GM23248 (cell line): ENCODE measurements around the gene CAMTA1. TPM values are rescaled to one million over a fixed set of nuclear protein-coding genes. Genes with fewer than 3 reads are reported as not detected.

Experiments
- DNase-seq: peaks from one replicate; pipeline ENCODE4 v3.0.0-alpha.2; 2015
- H2AFZ ChIP-seq: fragments of 200-600 bp; sonication (generic); 2 replicates; pipeline ENCODE4 v1.6.1; 2016; ENCODE audit warnings: antibody characterized with exemption
- H3F3A ChIP-seq: fragments of 200-600 bp; sonication (generic); 2 replicates; pipeline ENCODE4 v1.6.1; 2016; ENCODE audit warnings: mild to moderate bottlenecking, antibody characterized with exemption, mixed run types; ENCODE audit not compliant: insufficient read depth
- H3K27ac ChIP-seq: fragments of 200-600 bp; sonication (generic); 2 replicates; pipeline ENCODE4 v1.5.1; 2016; ENCODE audit warnings: mild to moderate bottlenecking
- H3K27me3 ChIP-seq: fragments of 200-600 bp; sonication (generic); replicated peaks from 2 replicates; pipeline ENCODE4 v1.6.1; 2016; ENCODE audit warnings: mild to moderate bottlenecking; ENCODE audit not compliant: insufficient read depth
- H3K36me3 ChIP-seq: fragments of 200-600 bp; sonication (generic); 2 replicates; pipeline ENCODE4 v1.6.1; 2016; ENCODE audit warnings: low read depth, mild to moderate bottlenecking
- H3K4me1 ChIP-seq: fragments of 200-600 bp; sonication (generic); 2 replicates; pipeline ENCODE4 v1.6.1; 2016; ENCODE audit warnings: mild to moderate bottlenecking; ENCODE audit not compliant: insufficient read depth
- H3K4me2 ChIP-seq: fragments of 200-600 bp; sonication (generic); one replicate; pipeline ENCODE4 v1.6.1; 2016; ENCODE audit warnings: mild to moderate bottlenecking; ENCODE audit not compliant: unreplicated experiment
- H3K4me3 ChIP-seq: fragments of 200-600 bp; sonication (generic); 2 replicates; pipeline ENCODE4 v1.5.1; 2016; ENCODE audit warnings: mild to moderate bottlenecking
- H3K79me2 ChIP-seq: fragments of 200-600 bp; sonication (generic); 2 replicates; pipeline ENCODE4 v1.6.1; 2016; ENCODE audit warnings: mild to moderate bottlenecking; ENCODE audit not compliant: insufficient read depth
- H3K9ac ChIP-seq: fragments of 200-600 bp; sonication (generic); 2 replicates; pipeline ENCODE4 v1.6.1; 2016; ENCODE audit warnings: mild to moderate bottlenecking
- H3K9me2 ChIP-seq: fragments of 200-600 bp; sonication (generic); 2 replicates; pipeline ENCODE4 v1.6.1; 2016; ENCODE audit warnings: mixed run types, mild to moderate bottlenecking, moderate library complexity; ENCODE audit not compliant: insufficient read depth
- H3K9me3 ChIP-seq: fragments of 200-600 bp; sonication (generic); one replicate; pipeline ENCODE4 v1.6.1; 2017; ENCODE audit warnings: low read depth
- H4K20me1 ChIP-seq: fragments of 200-600 bp; sonication (generic); 2 replicates; pipeline ENCODE4 v1.6.0; 2016; ENCODE audit not compliant: insufficient read depth
- EZH2 ChIP-seq: fragments of 200-600 bp; sonication (generic); IDR thresholded peaks from 2 replicates; pipeline ENCODE4 v1.6.1; 2018; ENCODE audit warnings: antibody characterized with exemption, mild to moderate bottlenecking; ENCODE audit not compliant: insufficient read depth, poor library complexity, severe bottlenecking
- EZH2phosphoT487 ChIP-seq: fragments of 200-600 bp; sonication (generic); IDR thresholded peaks from 2 replicates; pipeline ENCODE4 v1.6.1; 2018; ENCODE audit warnings: antibody characterized with exemption, moderate library complexity, mild to moderate bottlenecking, low read depth; ENCODE audit not compliant: insufficient read depth
- WGBS, 2 experiments: methylation state at CpG; one replicate each; pipeline ENCODE4 v1.1.6; 2015 to 2017; ENCODE audit warnings: low lambda C conversion rate in 2 of 2, low coverage in 1 of 2; ENCODE audit errors: missing lambda C conversion rate in 2 of 2; 5-methylcytosine and 5-hydroxymethylcytosine counted together
- in situ Hi-C: fragments of 300-500 bp; cut with MboI; formaldehyde crosslinking; loops from 2 replicates; pipeline ENCODE4 v1.15.0; 2020
- polyA plus RNA-seq: library from polyadenylated mRNA; unstranded; fragments of >200 nt; fragmentation: Nextera tagmentation; extraction: Ambion mirVana; gene quantifications from 2 replicates; pipeline ENCODE4 v1.2.1, GENCODE V29; 2016
- total RNA-seq: library from RNA; depleted of rRNA; stranded (reverse); fragments of >200 nt; shearing (Covaris generic); gene quantifications from 2 replicates; pipeline ENCODE4 v1.2.3, GENCODE V29; 2014

CAMTA1 gene
- total and polyA plus RNA-seq, 2 experiments from 2014 or later = 50.1 to 165 TPM

DNA sequence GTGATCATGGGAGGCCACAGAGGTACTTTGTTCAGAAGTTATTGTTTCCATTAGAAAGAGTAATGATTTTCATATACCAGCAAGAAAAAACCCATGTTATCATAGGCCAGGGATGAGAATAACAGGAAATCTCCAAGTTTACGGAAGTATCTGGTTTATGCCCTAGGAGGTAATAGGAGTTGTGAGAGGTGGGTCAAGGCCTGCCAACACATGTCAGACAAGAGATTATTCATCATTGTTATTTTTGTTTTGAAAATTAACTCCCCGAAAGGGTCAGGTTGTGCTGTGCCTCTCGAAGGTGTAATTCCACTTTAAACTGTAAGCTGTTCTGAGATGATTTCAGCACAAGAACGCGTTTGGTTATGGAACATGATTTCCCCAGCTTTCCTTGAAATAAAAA lies 218.4 kb downstream of the CAMTA1 start:
- Histone ChIP-seq H4K20me1 (no peaks in the 10 kb centered on the region), H3K9me3 (no peaks in the 10 kb centered on the region), H3K79me2 (no peaks in the 10 kb centered on the region), H2AFZ (no peak overlapping the region), H3K9ac (no peak overlapping the region), H3K27ac (no peak overlapping the region), H3K4me1 (no peaks in the 10 kb centered on the region), H3F3A (no peaks in the 10 kb centered on the region), H3K36me3 (no peaks in the 10 kb centered on the region), H3K27me3 (peaks cover 15% of the 10 kb centered on the region), H3K4me3 (no peak overlapping the region), H3K4me2 (no peak overlapping the region), H3K9me2 (no peaks in the 10 kb centered on the region)
- in situ Hi-C loops = no loop called here
- TF ChIP-seq EZH2 (no peak), EZH2phosphoT487 (no peak)
- DNase-seq = no peak
- 54 to 64% methylated on average over 5 of the region's 5 CpGs for WGBS, 2 experiments

- H3K4me3 ChIP-seq = no peak overlapping the region
- TF ChIP-seq EZH2 (no peak), EZH2phosphoT487 (no peak)
- H3K27ac ChIP-seq = no peak overlapping the region
- 55 to 59% methylated on average over 1 of the region's 1 CpG for WGBS, 2 experiments
- in situ Hi-C loops = no loop called here
- no peak overlapping the region for H2AFZ ChIP-seq
- H3K4me1 ChIP-seq = no peaks in the 10 kb centered on the region
- peaks cover 12% of the 10 kb centered on the region for H3K27me3 ChIP-seq
- H4K20me1 ChIP-seq = no peaks in the 10 kb centered on the region
- no peaks in the 10 kb centered on the region for H3K36me3 ChIP-seq
- no peaks in the 10 kb centered on the region for H3K9me3 ChIP-seq
- no peaks in the 10 kb centered on the region for H3F3A ChIP-seq
- no peak for DNase-seq
- no peaks in the 10 kb centered on the region for H3K9me2 ChIP-seq
- no peak overlapping the region for H3K9ac ChIP-seq
- H3K4me2 ChIP-seq = no peak overlapping the region
- no peaks in the 10 kb centered on the region for H3K79me2 ChIP-seq
These were observed 218.9 kb downstream of the CAMTA1 start for GRCh38 chr1:7004181-7004580.

DNA sequence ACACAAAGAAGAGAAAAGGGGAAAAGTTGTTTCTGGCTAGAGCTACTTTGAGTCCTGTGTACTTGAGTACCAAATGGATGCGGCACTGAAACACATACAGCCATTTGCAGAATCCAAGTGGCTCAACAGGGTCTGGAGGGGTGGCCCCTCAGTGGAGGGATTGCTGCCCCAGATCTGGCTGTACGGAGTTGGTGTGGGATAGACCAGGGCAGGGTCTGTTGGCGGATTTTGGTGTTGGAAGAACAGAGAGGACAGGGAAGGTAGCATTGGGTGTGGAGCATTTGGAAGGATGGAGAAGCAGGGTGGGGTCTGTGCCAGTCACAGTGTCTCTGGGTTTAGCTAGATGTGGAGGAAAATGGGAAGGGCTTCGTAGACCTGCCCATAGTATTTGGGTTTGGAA lies 220.5 kb downstream of the CAMTA1 start:
- Histone ChIP-seq H3K9me2 (no peaks in the 10 kb centered on the region), H3F3A (no peaks in the 10 kb centered on the region), H2AFZ (no peak overlapping the region), H4K20me1 (no peaks in the 10 kb centered on the region), H3K4me2 (no peak overlapping the region), H3K36me3 (no peaks in the 10 kb centered on the region), H3K4me1 (no peaks in the 10 kb centered on the region), H3K9ac (no peak overlapping the region), H3K9me3 (no peaks in the 10 kb centered on the region), H3K4me3 (no peak overlapping the region), H3K27ac (no peak overlapping the region), H3K27me3 (peaks cover 18% of the 10 kb centered on the region), H3K79me2 (no peaks in the 10 kb centered on the region)
- in situ Hi-C loops = no loop called here
- WGBS, 2 experiments = 43% methylated on average over 4 of the region's 4 CpGs
- no peak for DNase-seq
- no peak for TF ChIP-seq EZH2

GRCh38 chr1:7006996-7007871 lies 222.0 kb downstream of the CAMTA1 start:
- no peaks in the 10 kb centered on the region for H4K20me1 ChIP-seq
- H2AFZ ChIP-seq = no peak overlapping the region
- H3K4me2 ChIP-seq = no peak overlapping the region
- no peaks in the 10 kb centered on the region for H3F3A ChIP-seq
- H3K27ac ChIP-seq = no peak overlapping the region
- no peaks in the 10 kb centered on the region for H3K36me3 ChIP-seq
- DNase-seq = no peak
- H3K4me1 ChIP-seq = no peaks in the 10 kb centered on the region
- TF ChIP-seq EZH2phosphoT487 (no peak), EZH2 (no peak)
- H3K79me2 ChIP-seq = no peaks in the 10 kb centered on the region
- H3K9ac ChIP-seq = no peak overlapping the region
- no peak overlapping the region for H3K4me3 ChIP-seq
- peaks cover 18% of the 10 kb centered on the region for H3K27me3 ChIP-seq
- WGBS, 2 experiments = 54 to 58% methylated on average over 26 of the region's 26 CpGs
- no peaks in the 10 kb centered on the region for H3K9me2 ChIP-seq
- in situ Hi-C loops = no loop called here
- no peaks in the 10 kb centered on the region for H3K9me3 ChIP-seq

- Histone ChIP-seq H3K9me2 (no peaks in the 10 kb centered on the region), H3K4me2 (no peak overlapping the region), H3K36me3 (no peaks in the 10 kb centered on the region), H3K9me3 (no peaks in the 10 kb centered on the region), H3K27me3 (peaks cover 22% of the 10 kb centered on the region), H3K9ac (no peak overlapping the region), H3K27ac (no peak overlapping the region), H3K4me1 (no peaks in the 10 kb centered on the region), H3F3A (no peaks in the 10 kb centered on the region), H3K79me2 (no peaks in the 10 kb centered on the region), H4K20me1 (no peaks in the 10 kb centered on the region), H2AFZ (no peak overlapping the region), H3K4me3 (no peak overlapping the region)
- TF ChIP-seq EZH2 (no peak), EZH2phosphoT487 (no peak)
- in situ Hi-C loops = no loop called here
- no peak for DNase-seq
- WGBS, 2 experiments = 54 to 58% methylated on average over 10 of the region's 10 CpGs
These were observed 222.6 kb downstream of the CAMTA1 start for GRCh38 chr1:7007902-7008301.
